NB4 (cell line): Measurements from ENCODE around the gene CDH4.

Experiments
- CTCF ChIP-seq: IDR thresholded peaks from one replicate; pipeline ENCODE4 v1.5.1; 2012; ENCODE audit warnings: low read depth, low read length
- MAX ChIP-seq: IDR thresholded peaks from 2 replicates; pipeline ENCODE4 v1.6.1; 2011; ENCODE audit warnings: low read depth, low read length
- POLR2A ChIP-seq: IDR thresholded peaks from 2 replicates; pipeline ENCODE4 v1.6.1; 2011; ENCODE audit warnings: mild to moderate bottlenecking; ENCODE audit not compliant: insufficient read length; ENCODE audit errors: extremely low read depth

GRCh38 chr20:61580958-61581824, 329.1 kb downstream of the CDH4 start:
- TF ChIP-seq CTCF (no peak), POLR2A (no peak), MAX (no peak)
